Karpas-422 (cell line): ENCODE results near the gene C6orf136. TPM values are rescaled to one million over a fixed set of nuclear protein-coding genes. Genes with fewer than 3 reads are reported as not detected.
"Not testable (repeated sequence)": the region's sequence is repeated elsewhere in the genome, so short reads cannot be mapped to it uniquely, and the experiment has no call there.

Source experiments
- DNase-seq: peaks from one replicate; pipeline ENCODE4 v3.0.0-alpha.2; 2015
- H2AFZ ChIP-seq: fragments of 200-600 bp; sonication (generic); 2 replicates; pipeline ENCODE4 v1.6.1; 2014; ENCODE audit warnings: antibody characterized with exemption, low read length, mixed read lengths
- H3K27ac ChIP-seq: fragments of 200-600 bp; sonication (generic); 2 replicates; pipeline ENCODE4 v1.5.1; 2014; ENCODE audit warnings: mild to moderate bottlenecking, low read length, moderate library complexity
- H3K27me3 ChIP-seq: fragments of 200-600 bp; sonication (generic); 2 replicates; pipeline ENCODE4 v1.6.1; 2014; ENCODE audit warnings: low read length, mixed read lengths
- H3K36me3 ChIP-seq: fragments of 200-600 bp; sonication (generic); 2 replicates; pipeline ENCODE4 v1.6.1; 2014; ENCODE audit warnings: low read length, mixed read lengths; ENCODE audit not compliant: insufficient read depth
- H3K4me1 ChIP-seq: fragments of 200-600 bp; sonication (generic); 2 replicates; pipeline ENCODE4 v1.6.1; 2014; ENCODE audit warnings: mild to moderate bottlenecking, low read length, mixed read lengths
- H3K4me2 ChIP-seq: fragments of 200-600 bp; sonication (generic); 2 replicates; pipeline ENCODE4 v1.6.1; 2014; ENCODE audit warnings: low read length, low read depth, mild to moderate bottlenecking; ENCODE audit not compliant: poor library complexity, severe bottlenecking
- H3K4me3 ChIP-seq: fragments of 200-600 bp; sonication (generic); 2 replicates; pipeline ENCODE4 v1.5.1; 2014; ENCODE audit warnings: mild to moderate bottlenecking, antibody characterized with exemption, low read length, mixed read lengths
- H3K79me2 ChIP-seq: fragments of 200-600 bp; sonication (generic); 2 replicates; pipeline ENCODE4 v1.6.1; 2014; ENCODE audit warnings: mild to moderate bottlenecking, low read length, mixed read lengths
- H3K9ac ChIP-seq: fragments of 200-600 bp; sonication (generic); 2 replicates; pipeline ENCODE4 v1.6.0; 2014; ENCODE audit warnings: low read length
- H3K9me2 ChIP-seq: fragments of 200-600 bp; sonication (generic), shearing (Covaris generic); replicated peaks from 2 replicates; pipeline ENCODE4 v1.6.0; 2014; ENCODE audit warnings: mild to moderate bottlenecking, low read length, moderate library complexity; ENCODE audit not compliant: insufficient read depth
- H3K9me3 ChIP-seq: fragments of 300-700, 200-600 bp; sonication (generic); 2 replicates; pipeline ENCODE4 v1.6.1; 2014; ENCODE audit warnings: low read length, mixed read lengths
- H4K20me1 ChIP-seq: fragments of 200-600 bp; sonication (generic); 2 replicates; pipeline ENCODE4 v1.6.1; 2014; ENCODE audit warnings: mild to moderate bottlenecking, antibody characterized with exemption, low read length, low read depth; ENCODE audit not compliant: insufficient read depth
- total RNA-seq: library from RNA; depleted of rRNA; stranded (reverse); fragments of >200 nt; shearing (Covaris generic); gene quantifications from 2 replicates; pipeline ENCODE4 v1.2.3, GENCODE V29; 2014; ENCODE audit warnings: low replicate concordance

C6orf136 gene
- total RNA-seq, 1 experiment from 2014 or later: 5.6 TPM

GRCh38 chr6:30657922-30658321 is 11.0 kb downstream of the C6orf136 start:
- H3K9me3 ChIP-seq, H2AFZ ChIP-seq, H3K4me3 ChIP-seq, H3K79me2 ChIP-seq, H3K4me2 ChIP-seq, H3K4me1 ChIP-seq, H4K20me1 ChIP-seq, H3K9me2 ChIP-seq, H3K27me3 ChIP-seq, H3K27ac ChIP-seq, DNase-seq, H3K9ac ChIP-seq: not testable (repeated sequence)
- H3K36me3 ChIP-seq: peaks cover 36% of the 10 kb centered on the region

GRCh38 chr6:30664994-30665767 is 18.2 kb downstream of the C6orf136 start:
- Histone ChIP-seq H3K27ac (no peak overlapping the region), H3K79me2 (no peaks in the 10 kb centered on the region; the same call in 1 of the 2 replicates), H3K36me3 (peaks cover 24% of the 10 kb centered on the region; the same call in 1 of the 2 replicates), H3K27me3 (no peaks in the 10 kb centered on the region), H3K9me3 (no peaks in the 10 kb centered on the region), H3K9ac (no peak overlapping the region), H3K9me2 (no peaks in the 10 kb centered on the region), H3K4me1 (no peaks in the 10 kb centered on the region), H3K4me2 (no peak overlapping the region), H2AFZ (no peak overlapping the region), H3K4me3 (no peak overlapping the region), H4K20me1 (no peaks in the 10 kb centered on the region)
- DNase-seq: no peak

- H3K9ac ChIP-seq, H3K4me3 ChIP-seq, H3K9me3 ChIP-seq, H3K27me3 ChIP-seq, H3K4me1 ChIP-seq, H3K9me2 ChIP-seq, H2AFZ ChIP-seq, H4K20me1 ChIP-seq, H3K79me2 ChIP-seq, DNase-seq, H3K27ac ChIP-seq, H3K4me2 ChIP-seq: not testable (repeated sequence)
- H3K36me3 ChIP-seq: peaks cover 23% of the 10 kb centered on the region; the same call in 1 of the 2 replicates
Observed at GRCh38 chr6:30666300-30666699, 19.4 kb downstream of the C6orf136 start.

- peaks cover 7% of the 10 kb centered on the region; the same call in 1 of the 2 replicates for H3K36me3 ChIP-seq
- H3K9me2 ChIP-seq: no peaks in the 10 kb centered on the region
- no peak for DNase-seq
- H3K9me3 ChIP-seq: no peaks in the 10 kb centered on the region
- peaks cover 16% of the 10 kb centered on the region for H3K4me1 ChIP-seq
- H4K20me1 ChIP-seq: peaks cover 5% of the 10 kb centered on the region; the same call in 1 of the 2 replicates
- no peaks in the 10 kb centered on the region for H3K27me3 ChIP-seq
- H3K9ac ChIP-seq: 0 out of 2 replicates have a peak overlapping the region, but pooled peaks have one; percentile 94
- no peak overlapping the region for H3K4me3 ChIP-seq
- no peak overlapping the region for H2AFZ ChIP-seq
- H3K79me2 ChIP-seq: peaks cover 24% of the 10 kb centered on the region
- H3K27ac ChIP-seq: no peak overlapping the region
- H3K4me2 ChIP-seq: peak overlapping the region; percentile 81
Observed at GRCh38 chr6:30670760-30671527, 24.0 kb downstream of the C6orf136 start.

- peaks cover 5% of the 10 kb centered on the region; the same call in 1 of the 2 replicates for H4K20me1 ChIP-seq
- peak; percentile 98 for DNase-seq
- H3K4me1 ChIP-seq: peaks cover 16% of the 10 kb centered on the region
- H3K4me3 ChIP-seq: peak within 1 kb of the TSS; percentile 99
- no peaks in the 10 kb centered on the region for H3K9me2 ChIP-seq
- H3K27me3 ChIP-seq: no peaks in the 10 kb centered on the region
- H3K27ac ChIP-seq: peak within 1 kb of the TSS; percentile 24
- peak within 1 kb of the TSS; percentile 81 for H3K4me2 ChIP-seq
- H3K9ac ChIP-seq: peak within 1 kb of the TSS; percentile 94
- peak within 1 kb of the TSS; percentile 77 for H2AFZ ChIP-seq
- H3K36me3 ChIP-seq: peaks cover 17% of the 10 kb centered on the region
- H3K79me2 ChIP-seq: peaks cover 24% of the 10 kb centered on the region
- no peaks in the 10 kb centered on the region for H3K9me3 ChIP-seq
Observed at GRCh38 chr6:30672445-30673253, 25.7 kb downstream of the C6orf136 start, which contains the start of gene DHX16. Gene DHX16, minus strand, starts transcription at chr6:30673006. Its CDS starts 165 bp downstream, at chr6:30672841.

GRCh38 chr6:30676660-30677285 is 29.8 kb downstream of the C6orf136 start:
- H3K36me3 ChIP-seq: peaks cover 21% of the 10 kb centered on the region
- H3K9ac ChIP-seq: no peak overlapping the region
- H3K27ac ChIP-seq: no peak overlapping the region
- peaks cover 35% of the 10 kb centered on the region for H3K79me2 ChIP-seq
- H2AFZ ChIP-seq: no peak overlapping the region
- H3K9me2 ChIP-seq: no peaks in the 10 kb centered on the region
- H3K27me3 ChIP-seq: no peaks in the 10 kb centered on the region
- no peak overlapping the region for H3K4me3 ChIP-seq
- no peak overlapping the region for H3K4me2 ChIP-seq
- H3K9me3 ChIP-seq: no peaks in the 10 kb centered on the region
- H3K4me1 ChIP-seq: peaks cover 39% of the 10 kb centered on the region
- DNase-seq: no peak
- H4K20me1 ChIP-seq: peaks cover 5% of the 10 kb centered on the region; the same call in 1 of the 2 replicates

GRCh38 chr6:30678964-30679726 is 32.2 kb downstream of the C6orf136 start:
- peak overlapping the region; percentile 64 for H3K9ac ChIP-seq
- peaks cover 48% of the 10 kb centered on the region for H3K79me2 ChIP-seq
- H3K4me3 ChIP-seq: peak overlapping the region; percentile 80
- no peak overlapping the region for H2AFZ ChIP-seq
- H4K20me1 ChIP-seq: peaks cover 6% of the 10 kb centered on the region; the same call in 1 of the 2 replicates
- peaks cover 47% of the 10 kb centered on the region for H3K4me1 ChIP-seq
- peak; percentile 95 for DNase-seq
- H3K27me3 ChIP-seq: no peaks in the 10 kb centered on the region
- H3K9me3 ChIP-seq: no peaks in the 10 kb centered on the region
- H3K9me2 ChIP-seq: no peaks in the 10 kb centered on the region
- peak overlapping the region; percentile 79 for H3K27ac ChIP-seq
- peaks cover 26% of the 10 kb centered on the region for H3K36me3 ChIP-seq
- H3K4me2 ChIP-seq: peak overlapping the region; percentile 97
